Measurements from ENCODE around the gene ZNF107. TPM values are rescaled to one million over a fixed set of nuclear protein-coding genes. Genes with fewer than 3 reads are reported as not detected.
A peak's percentile ranks its signal among the peaks of the same experiment; 100 is the strongest.

ZNF107 gene
- total and polyA plus RNA-seq, 2 donors (not counting 1 experiment from before 2014, with no cell fraction given), result 1.6 to 1.7 TPM

DNA sequence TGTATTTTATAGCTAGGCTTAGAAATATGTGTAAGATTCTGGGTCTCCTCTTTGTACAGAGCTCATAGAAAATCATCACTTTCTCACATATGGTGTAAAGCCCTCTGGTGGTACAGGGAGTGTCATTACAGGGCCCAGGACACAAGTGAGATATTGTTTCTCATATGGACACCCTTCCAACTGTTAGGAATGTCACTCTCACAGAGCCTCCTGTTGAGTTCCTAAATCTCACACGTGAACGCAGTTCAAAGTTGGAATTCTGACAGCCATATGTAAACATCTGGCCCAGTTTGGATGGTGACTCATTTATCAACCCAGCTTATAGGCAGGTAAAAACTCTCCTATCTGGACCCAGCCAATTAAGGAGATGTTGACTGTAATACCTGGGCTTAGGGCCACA is 35.4 kb upstream of the ZNF107 start:
- peak in 1 of 2 donors; percentile 6 for DNase-seq (ENCODE audit: low read depth in 2 of 2)
- H3K4me2 ChIP-seq (ENCODE audit: extremely low read depth, insufficient read depth, low read length), result no peak overlapping the region

DNA sequence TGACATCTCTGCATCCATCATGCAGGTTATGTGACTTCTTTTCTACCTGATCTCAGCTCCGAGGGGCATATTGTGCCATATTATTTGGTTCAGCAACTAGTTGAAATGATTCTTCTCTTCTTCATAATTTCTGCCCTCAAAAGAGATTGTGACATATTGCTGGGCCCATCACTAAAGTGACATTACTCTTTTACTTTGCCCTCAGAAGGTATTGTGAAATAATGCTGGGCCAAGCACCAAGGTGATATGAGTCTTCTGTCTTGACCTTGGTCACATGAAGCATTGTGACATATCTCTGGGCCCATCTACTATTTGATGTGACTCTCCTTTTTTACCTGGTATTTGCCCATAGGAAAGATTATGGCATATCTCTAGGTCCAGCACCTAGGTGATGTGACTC is 33.9 kb upstream of the ZNF107 start:
- H4K20me1 ChIP-seq (ENCODE audit: control insufficient read depth, extremely low read depth, insufficient read depth, low read length), result no peaks in the 10 kb centered on the region
- H3K27ac ChIP-seq (ENCODE audit: insufficient read depth, low read length), result no peak overlapping the region
- no peak overlapping the region for H3K4me2 ChIP-seq (ENCODE audit: extremely low read depth, insufficient read depth, low read length)
- no peaks in the 10 kb centered on the region for H3K9me3 ChIP-seq (ENCODE audit: control insufficient read depth, insufficient read depth, low read depth, low read length)
- H3K9ac ChIP-seq (ENCODE audit: insufficient read depth, low read length), result no peak overlapping the region
- no peak for TF ChIP-seq EZH2 (IDR thresholded peaks at IDR 0.05; ENCODE audit: low read length, missing control alignments)
- TF ChIP-seq, protein P1, sequence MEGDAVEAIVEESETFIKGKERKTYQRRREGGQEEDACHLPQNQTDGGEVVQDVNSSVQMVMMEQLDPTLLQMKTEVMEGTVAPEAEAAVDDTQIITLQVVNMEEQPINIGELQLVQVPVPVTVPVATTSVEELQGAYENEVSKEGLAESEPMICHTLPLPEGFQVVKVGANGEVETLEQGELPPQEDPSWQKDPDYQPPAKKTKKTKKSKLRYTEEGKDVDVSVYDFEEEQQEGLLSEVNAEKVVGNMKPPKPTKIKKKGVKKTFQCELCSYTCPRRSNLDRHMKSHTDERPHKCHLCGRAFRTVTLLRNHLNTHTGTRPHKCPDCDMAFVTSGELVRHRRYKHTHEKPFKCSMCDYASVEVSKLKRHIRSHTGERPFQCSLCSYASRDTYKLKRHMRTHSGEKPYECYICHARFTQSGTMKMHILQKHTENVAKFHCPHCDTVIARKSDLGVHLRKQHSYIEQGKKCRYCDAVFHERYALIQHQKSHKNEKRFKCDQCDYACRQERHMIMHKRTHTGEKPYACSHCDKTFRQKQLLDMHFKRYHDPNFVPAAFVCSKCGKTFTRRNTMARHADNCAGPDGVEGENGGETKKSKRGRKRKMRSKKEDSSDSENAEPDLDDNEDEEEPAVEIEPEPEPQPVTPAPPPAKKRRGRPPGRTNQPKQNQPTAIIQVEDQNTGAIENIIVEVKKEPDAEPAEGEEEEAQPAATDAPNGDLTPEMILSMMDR (conservative IDR thresholded peaks at IDR 0.05 in 1 of 2, IDR thresholded peaks at IDR 0.05 in 1 of 2; ENCODE audit: low read depth in 1 of 2, low read length in 2 of 2), result no peak
- no peak overlapping the region for H2AFZ ChIP-seq (ENCODE audit: low read length)
- H3K27me3 ChIP-seq (ENCODE audit: control insufficient read depth, insufficient read depth, low read length), result no peaks in the 10 kb centered on the region
- H3K36me3 ChIP-seq (ENCODE audit: control insufficient read depth, insufficient read depth, low read length), result no peaks in the 10 kb centered on the region
- H3K4me1 ChIP-seq (ENCODE audit: control insufficient read depth, extremely low read depth, insufficient read depth, low read length), result no peaks in the 10 kb centered on the region
- DNase-seq (ENCODE audit: low read depth in 2 of 2), result no peak
- no peak overlapping the region for H3K4me3 ChIP-seq (replicated peaks in 1 of 4; ENCODE audit: control extremely low read depth in 1 of 4, insufficient read depth in 1 of 4, low read depth in 3 of 4, low read length in 4 of 4)
- no peaks in the 10 kb centered on the region for H3K79me2 ChIP-seq (ENCODE audit: control insufficient read depth, insufficient read depth, low read length)

More for the DNA sequence above, 35.4 kb upstream of the ZNF107 start:
- no peak overlapping the region for H3K9ac ChIP-seq (ENCODE audit: insufficient read depth, low read length)
- no peak overlapping the region for H3K4me3 ChIP-seq (replicated peaks in 1 of 4; ENCODE audit: control extremely low read depth in 1 of 4, insufficient read depth in 1 of 4, low read depth in 3 of 4, low read length in 4 of 4)
- no peaks in the 10 kb centered on the region for H3K36me3 ChIP-seq (ENCODE audit: control insufficient read depth, insufficient read depth, low read length)
- H3K27ac ChIP-seq (ENCODE audit: insufficient read depth, low read length), result no peak overlapping the region
- H3K79me2 ChIP-seq (ENCODE audit: control insufficient read depth, insufficient read depth, low read length), result no peaks in the 10 kb centered on the region
- H3K9me3 ChIP-seq (ENCODE audit: control insufficient read depth, insufficient read depth, low read depth, low read length), result no peaks in the 10 kb centered on the region
- no peak overlapping the region for H2AFZ ChIP-seq (ENCODE audit: low read length)
- no peaks in the 10 kb centered on the region for H3K4me1 ChIP-seq (ENCODE audit: control insufficient read depth, extremely low read depth, insufficient read depth, low read length)
- H4K20me1 ChIP-seq (ENCODE audit: control insufficient read depth, extremely low read depth, insufficient read depth, low read length), result no peaks in the 10 kb centered on the region
- TF ChIP-seq EZH2 (IDR thresholded peaks at IDR 0.05; ENCODE audit: low read length, missing control alignments), result no peak
- TF ChIP-seq, protein P1 (conservative IDR thresholded peaks at IDR 0.05 in 1 of 2, IDR thresholded peaks at IDR 0.05 in 1 of 2; ENCODE audit: low read depth in 1 of 2, low read length in 2 of 2), result peak; percentile 31 to 37
- no peaks in the 10 kb centered on the region for H3K27me3 ChIP-seq (ENCODE audit: control insufficient read depth, insufficient read depth, low read length)

DNA sequence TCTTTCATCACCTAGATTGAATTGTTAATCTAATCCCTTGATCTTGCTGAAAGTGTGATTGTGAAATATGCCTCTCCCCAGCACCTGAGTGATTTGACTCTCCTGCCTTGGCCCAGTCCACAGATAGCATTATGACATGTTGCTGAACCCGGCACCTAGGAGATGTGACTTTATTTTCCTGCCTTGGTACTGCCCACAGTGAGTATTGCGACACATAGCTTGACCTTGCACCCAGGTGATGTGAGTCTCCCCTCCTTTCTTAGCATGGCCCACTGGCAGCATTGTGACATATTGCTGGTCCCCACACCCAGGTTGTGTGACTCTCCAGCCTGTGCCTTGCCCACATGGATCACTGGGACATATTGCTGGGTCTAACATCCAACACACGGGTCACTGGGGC is 32.5 kb upstream of the ZNF107 start:
- no peaks in the 10 kb centered on the region for H3K4me1 ChIP-seq (ENCODE audit: control insufficient read depth, extremely low read depth, insufficient read depth, low read length)
- H3K27me3 ChIP-seq (ENCODE audit: control insufficient read depth, insufficient read depth, low read length), result no peaks in the 10 kb centered on the region
- H4K20me1 ChIP-seq (ENCODE audit: control insufficient read depth, extremely low read depth, insufficient read depth, low read length), result no peaks in the 10 kb centered on the region
- no peak for DNase-seq (ENCODE audit: low read depth in 2 of 2)
- TF ChIP-seq, protein P1 (conservative IDR thresholded peaks at IDR 0.05 in 1 of 2, IDR thresholded peaks at IDR 0.05 in 1 of 2; ENCODE audit: low read depth in 1 of 2, low read length in 2 of 2), result no peak
- no peak for TF ChIP-seq EZH2 (IDR thresholded peaks at IDR 0.05; ENCODE audit: low read length, missing control alignments)
- H3K79me2 ChIP-seq (ENCODE audit: control insufficient read depth, insufficient read depth, low read length), result no peaks in the 10 kb centered on the region
- no peaks in the 10 kb centered on the region for H3K36me3 ChIP-seq (ENCODE audit: control insufficient read depth, insufficient read depth, low read length)
- no peaks in the 10 kb centered on the region for H3K9me3 ChIP-seq (ENCODE audit: control insufficient read depth, insufficient read depth, low read depth, low read length)
- H3K9ac ChIP-seq (ENCODE audit: insufficient read depth, low read length), result no peak overlapping the region
- H2AFZ ChIP-seq (ENCODE audit: low read length), result no peak overlapping the region
- no peak overlapping the region for H3K4me3 ChIP-seq (replicated peaks in 1 of 4; ENCODE audit: control extremely low read depth in 1 of 4, insufficient read depth in 1 of 4, low read depth in 3 of 4, low read length in 4 of 4)
- no peak overlapping the region for H3K27ac ChIP-seq (ENCODE audit: insufficient read depth, low read length)
- H3K4me2 ChIP-seq (ENCODE audit: extremely low read depth, insufficient read depth, low read length), result no peak overlapping the region
